ENCODE results near the gene CCZ1B. TPM values are rescaled to one million over a fixed set of nuclear protein-coding genes. Genes with fewer than 3 reads are reported as not detected.
"Not testable (repeated sequence)": the region's sequence is repeated elsewhere in the genome, so short reads cannot be mapped to it uniquely, and the experiment has no call there.

Gene CCZ1B
- total RNA-seq, 2 donors from 2014 or later, result 61.5 to 70.8 TPM

DNA sequence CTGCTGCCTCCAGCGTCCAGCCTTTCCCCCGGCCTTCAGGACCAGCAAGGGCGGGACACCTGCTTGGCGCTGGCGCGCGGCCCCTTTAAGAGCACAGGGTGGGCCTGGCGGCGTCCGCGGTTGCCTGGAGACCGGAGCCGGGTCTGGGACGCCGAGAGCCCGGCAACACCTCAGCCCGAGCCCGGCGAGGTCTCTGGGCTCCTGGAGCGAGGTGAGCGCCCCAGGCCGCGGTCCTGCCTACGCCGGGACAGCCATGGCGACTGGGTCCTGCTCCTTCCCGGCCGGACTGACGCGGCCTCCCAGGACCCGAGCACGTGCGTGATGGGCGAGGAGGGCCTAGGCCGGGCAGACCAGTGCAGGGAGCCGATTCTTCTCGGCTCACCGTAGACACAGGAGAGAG, 72.1 kb downstream of the CCZ1B start, which contains the start of gene RSPH10B2:
Gene RSPH10B2 (plus strand): TSS at position 140 of the 400 bp plus-strand sequence. CDS start 3,575 bp downstream, outside the sequence.
- H3K9me3 ChIP-seq (ENCODE audit: control insufficient read depth, low read length, poor library complexity, severe bottlenecking); H3K4me3 Mint-ChIP-seq; H3K27ac Mint-ChIP-seq; H3K27me3 Mint-ChIP-seq; ATAC-seq; DNase-seq; H3K4me1 Mint-ChIP-seq; H3K36me3 Mint-ChIP-seq (ENCODE audit: low read depth): not testable (repeated sequence)

DNA sequence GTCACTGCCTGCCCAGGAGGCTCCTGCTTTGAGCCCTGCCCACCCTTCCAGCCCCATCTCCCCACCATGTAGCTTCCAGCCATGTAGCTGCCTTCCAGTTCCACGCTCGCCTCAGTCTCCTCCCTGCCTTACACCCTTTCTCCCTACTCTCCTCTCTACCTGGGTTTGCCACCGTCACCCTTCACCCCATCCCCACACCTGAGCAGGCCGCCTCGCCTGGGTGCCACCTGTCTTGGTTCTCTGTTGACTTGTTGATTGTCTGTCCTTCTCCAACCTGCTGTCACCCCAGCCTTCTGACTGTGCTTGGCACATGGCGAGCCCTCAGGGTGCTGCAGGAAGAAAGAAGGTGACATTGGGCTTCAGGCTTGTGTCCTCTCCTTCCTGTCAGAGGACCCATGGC, 75.9 kb downstream of the CCZ1B start:
- not testable (repeated sequence) for H3K4me1 Mint-ChIP-seq; DNase-seq; ATAC-seq; H3K27me3 Mint-ChIP-seq; H3K4me3 Mint-ChIP-seq; H3K9me3 ChIP-seq (ENCODE audit: control insufficient read depth, low read length, poor library complexity, severe bottlenecking); H3K36me3 Mint-ChIP-seq (ENCODE audit: low read depth); H3K27ac Mint-ChIP-seq

DNA sequence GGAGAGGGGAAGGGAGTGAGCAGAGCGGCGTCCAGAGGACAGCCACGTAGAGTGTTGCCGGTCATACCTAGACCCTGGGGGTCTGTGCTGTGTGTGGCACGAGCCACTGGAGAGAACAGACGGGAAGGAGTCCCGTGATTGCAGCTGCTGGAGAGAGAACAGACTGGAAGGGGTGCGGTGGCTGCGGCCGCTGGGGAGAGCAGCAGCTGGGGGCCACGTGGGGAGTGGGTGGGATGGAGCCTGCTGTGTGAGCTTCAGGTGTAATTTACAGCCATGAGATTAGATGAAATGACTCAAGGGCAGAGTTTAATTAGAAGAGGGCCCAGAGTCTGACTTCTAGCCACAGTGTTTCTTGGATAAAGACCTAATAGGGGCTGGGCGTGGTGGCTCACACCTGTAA, 76.7 kb downstream of the CCZ1B start:
- not testable (repeated sequence) for H3K9me3 ChIP-seq (ENCODE audit: control insufficient read depth, low read length, poor library complexity, severe bottlenecking); H3K27me3 Mint-ChIP-seq; H3K27ac Mint-ChIP-seq; ATAC-seq; H3K36me3 Mint-ChIP-seq (ENCODE audit: low read depth); DNase-seq; H3K4me3 Mint-ChIP-seq; H3K4me1 Mint-ChIP-seq

Other genes with a start within 250 kb of the CCZ1B start
- gene ZDHHC4, start 248.8 kb downstream of the CCZ1B start, total RNA-seq, result 10 to 100 TPM; 19.1 to 20.6 TPM
- gene INTS15, start 236.3 kb downstream of the CCZ1B start, total RNA-seq, result 10 to 100 TPM; 50.5 to 50.7 TPM
- gene ZNF853, start 210.7 kb downstream of the CCZ1B start, total RNA-seq, result 1 to 10 TPM in 1 of 2 donors, under 1 TPM in 1; 0.85 to 1.1 TPM
- 10 to 100 TPM; 37.1 to 39.9 TPM for gene ZNF316, start 189.0 kb downstream of the CCZ1B start, total RNA-seq
- 10 to 100 TPM; 26.1 to 26.5 TPM for gene ZNF12, start 119.3 kb downstream of the CCZ1B start, total RNA-seq
- gene RSPH10B2, start 72.2 kb downstream of the CCZ1B start, total RNA-seq, result under 1 TPM in 1 of 2 donors, not detected in 1; 0.50 TPM

All from T-helper 17 cell (primary cell).